ENCODE results near the gene EFHC1.
A peak's percentile ranks its signal among the peaks of the same experiment; 100 is the strongest.

DNA sequence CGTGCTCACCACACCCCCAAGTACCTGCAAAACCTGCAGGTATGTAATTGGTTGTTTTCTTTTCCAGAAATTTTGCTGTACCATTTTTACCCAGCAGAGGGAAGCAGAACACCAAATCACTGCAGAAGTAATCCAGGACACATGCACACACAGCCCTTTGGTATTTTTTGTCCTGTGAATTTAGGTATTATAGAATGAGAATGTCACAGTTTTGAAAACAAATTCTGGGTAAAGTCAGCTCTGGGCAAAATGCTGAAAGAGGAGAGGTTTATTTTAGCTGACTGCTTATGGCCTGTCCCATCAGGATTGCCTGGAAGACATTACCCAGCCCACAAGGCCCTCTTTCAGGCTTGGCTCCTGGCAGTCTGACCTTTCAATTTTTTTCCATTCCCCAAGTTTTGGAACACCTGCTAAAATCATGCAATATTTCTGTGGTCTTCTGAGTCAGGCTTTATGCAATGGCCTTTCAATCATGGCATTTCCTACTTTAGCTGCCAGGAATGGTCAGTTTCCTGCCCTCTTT is 3.5 kb upstream of the EFHC1 start:
- TF ChIP-seq, protein P1, sequence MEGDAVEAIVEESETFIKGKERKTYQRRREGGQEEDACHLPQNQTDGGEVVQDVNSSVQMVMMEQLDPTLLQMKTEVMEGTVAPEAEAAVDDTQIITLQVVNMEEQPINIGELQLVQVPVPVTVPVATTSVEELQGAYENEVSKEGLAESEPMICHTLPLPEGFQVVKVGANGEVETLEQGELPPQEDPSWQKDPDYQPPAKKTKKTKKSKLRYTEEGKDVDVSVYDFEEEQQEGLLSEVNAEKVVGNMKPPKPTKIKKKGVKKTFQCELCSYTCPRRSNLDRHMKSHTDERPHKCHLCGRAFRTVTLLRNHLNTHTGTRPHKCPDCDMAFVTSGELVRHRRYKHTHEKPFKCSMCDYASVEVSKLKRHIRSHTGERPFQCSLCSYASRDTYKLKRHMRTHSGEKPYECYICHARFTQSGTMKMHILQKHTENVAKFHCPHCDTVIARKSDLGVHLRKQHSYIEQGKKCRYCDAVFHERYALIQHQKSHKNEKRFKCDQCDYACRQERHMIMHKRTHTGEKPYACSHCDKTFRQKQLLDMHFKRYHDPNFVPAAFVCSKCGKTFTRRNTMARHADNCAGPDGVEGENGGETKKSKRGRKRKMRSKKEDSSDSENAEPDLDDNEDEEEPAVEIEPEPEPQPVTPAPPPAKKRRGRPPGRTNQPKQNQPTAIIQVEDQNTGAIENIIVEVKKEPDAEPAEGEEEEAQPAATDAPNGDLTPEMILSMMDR (conservative IDR thresholded peaks at IDR 0.05; ENCODE audit: low read length): peak; percentile 98
- TF ChIP-seq EZH2phosphoT487 (IDR thresholded peaks at IDR 0.05; ENCODE audit: borderline replicate concordance, low read depth, low read length): no peak
